ENCODE results near the gene THADA.

GRCh38 chr2:43461453-43462073 is 134.3 kb downstream of the THADA start:
- no peak for TF ChIP-seq CTCF (IDR thresholded peaks at IDR 0.05)
- no peak for TF ChIP-seq POLR2A (IDR thresholded peaks at IDR 0.05)
- TF ChIP-seq POLR2AphosphoS5 (IDR thresholded peaks at IDR 0.05): no peak
